CD14-positive monocyte (primary cell): Measurements from ENCODE around the gene SPINT3. TPM values are rescaled to one million over a fixed set of nuclear protein-coding genes. Genes with fewer than 3 reads are reported as not detected.

Experiments used
- DNase-seq, 3 donors: peaks; one replicate each; pipeline ENCODE4 v3.0.0-alpha.2; 2011 to 2022
- H2AFZ ChIP-seq: 2 replicates; pipeline ENCODE4 v1.6.0; 2012; ENCODE audit warnings: mild to moderate bottlenecking, low read depth, low read length, inconsistent platforms; ENCODE audit not compliant: insufficient read depth, poor library complexity, severe bottlenecking
- H3K27ac ChIP-seq, 2 donors: 1 replicate in 1 of 2; 2 replicates in 1 of 2; pipeline ENCODE4 v1.5.1; 2012 to 2013; ENCODE audit warnings: low read length in 2 of 2, control low read depth in 1 of 2, inconsistent platforms in 1 of 2, low read depth in 1 of 2, mild to moderate bottlenecking in 1 of 2
- H3K27me3 ChIP-seq, 2 donors: one replicate each; pipeline versions ENCODE4 v1.6.0 to v1.6.1; 2011 to 2013; ENCODE audit warnings: low read length in 2 of 2; ENCODE audit not compliant: control insufficient read depth in 2 of 2, insufficient read depth in 2 of 2
- H3K36me3 ChIP-seq, 2 donors: replicated peaks in 1 of 2; 1 replicate in 1 of 2; 2 replicates in 1 of 2; pipeline versions ENCODE4 v1.5.1 to v1.6.1; 2012 to 2013; ENCODE audit warnings: low read length in 2 of 2, control low read depth in 1 of 2, inconsistent platforms in 1 of 2, mild to moderate bottlenecking in 1 of 2; ENCODE audit not compliant: insufficient read depth in 2 of 2, control insufficient read depth in 1 of 2
- H3K4me1 ChIP-seq, 2 donors: 1 replicate in 1 of 2; 2 replicates in 1 of 2; pipeline versions ENCODE4 v1.5.1 to v1.6.1; 2012 to 2013; ENCODE audit warnings: low read length in 2 of 2, control low read depth in 1 of 2, inconsistent platforms in 1 of 2, mild to moderate bottlenecking in 1 of 2, moderate library complexity in 1 of 2; ENCODE audit not compliant: insufficient read depth in 2 of 2, control insufficient read depth in 1 of 2
- H3K4me2 ChIP-seq: replicated peaks from 2 replicates; pipeline ENCODE3; 2012; ENCODE audit warnings: low read length, moderate library complexity, mild to moderate bottlenecking; ENCODE audit not compliant: poor library complexity, severe bottlenecking; ENCODE audit errors: extremely low read depth
- H3K4me3 ChIP-seq, 3 experiments: fragments of 200-600 bp in 1 of 3; sonication (generic) in 1 of 3; replicated peaks in 1 of 3; 1 replicate in 2 of 3; 2 replicates in 1 of 3; pipeline ENCODE4 v1.5.1; 2011 to 2013; ENCODE audit warnings: low read length in 3 of 3, mild to moderate bottlenecking in 3 of 3, control low read depth in 2 of 3, low read depth in 2 of 3, inconsistent platforms in 1 of 3, moderate library complexity in 1 of 3
- H3K79me2 ChIP-seq: 2 replicates; pipeline ENCODE4 v1.6.0; 2012; ENCODE audit warnings: mild to moderate bottlenecking, control low read depth, inconsistent platforms, low read length, moderate library complexity; ENCODE audit not compliant: insufficient read depth
- H3K9ac ChIP-seq: 2 replicates; pipeline ENCODE4 v1.6.0; 2017; ENCODE audit warnings: low read length, mild to moderate bottlenecking; ENCODE audit not compliant: insufficient read depth, poor library complexity, severe bottlenecking
- H3K9me3 ChIP-seq, 2 donors: replicated peaks in 1 of 2; 1 replicate in 1 of 2; 2 replicates in 1 of 2; pipeline versions ENCODE4 v1.5.1 to v1.6.1; 2012 to 2013; ENCODE audit warnings: low read length in 2 of 2, control low read depth in 1 of 2; ENCODE audit not compliant: control insufficient read depth in 1 of 2, insufficient read depth in 1 of 2
- H4K20me1 ChIP-seq: 2 replicates; pipeline ENCODE4 v1.6.0; 2012; ENCODE audit warnings: mild to moderate bottlenecking, low read length, control low read depth, moderate library complexity; ENCODE audit not compliant: insufficient read depth
- H3K27ac Mint-ChIP-seq, 7 donors: one replicate each; pipeline ENCODE4 v1.8.0; 2020; ENCODE audit warnings: mild to moderate bottlenecking in 7 of 7, mixed read lengths in 7 of 7, moderate library complexity in 6 of 7, inconsistent platforms in 2 of 7
- H3K27me3 Mint-ChIP-seq, 3 donors: one replicate each; pipeline ENCODE4 v1.8.0; 2021 to 2022; ENCODE audit warnings: low read depth in 3 of 3, mild to moderate bottlenecking in 3 of 3, mixed read lengths in 3 of 3, moderate library complexity in 3 of 3, inconsistent platforms in 1 of 3
- H3K36me3 Mint-ChIP-seq, 2 donors: one replicate each; pipeline ENCODE4 v1.8.0; 2020; ENCODE audit warnings: mixed read lengths in 2 of 2, inconsistent platforms in 1 of 2, mild to moderate bottlenecking in 1 of 2
- H3K4me1 Mint-ChIP-seq: one replicate; pipeline ENCODE4 v1.8.0; 2020; ENCODE audit warnings: mild to moderate bottlenecking, mixed read lengths
- H3K4me3 Mint-ChIP-seq, 2 donors: one replicate each; pipeline ENCODE4 v1.8.0; 2020; ENCODE audit warnings: mild to moderate bottlenecking in 2 of 2, mixed read lengths in 2 of 2, moderate library complexity in 1 of 2
- H3K9me3 Mint-ChIP-seq, 7 donors: one replicate each; pipeline ENCODE4 v1.8.0; 2020 to 2022; ENCODE audit warnings: mixed read lengths in 7 of 7, mild to moderate bottlenecking in 6 of 7, moderate library complexity in 6 of 7, inconsistent platforms in 2 of 7
- CTCF ChIP-seq: fragments of 200-600 bp; IDR thresholded peaks from one replicate; pipeline ENCODE4 v1.8.0; 2022; ENCODE audit warnings: antibody characterized with exemption, mild to moderate bottlenecking
- WGBS: methylation state at CpG from one replicate; pipeline ENCODE4 v1.1.5; 2013; ENCODE audit warnings: missing lambda C conversion rate; ENCODE audit not compliant: insufficient coverage; 5-methylcytosine and 5-hydroxymethylcytosine counted together
- intact Hi-C, 2 donors: fragments of 100-400 bp; cut with micrococcal nuclease; formaldehyde crosslinking; loops; one replicate each; pipeline versions ENCODE4 v1.15.0 to v1.15.1; 2023
- polyA plus RNA-seq, 3 donors: library from polyadenylated mRNA; depleted of rRNA in 1 of 3; unstranded in 2 of 3; stranded (reverse) in 1 of 3; fragments of 300-500 nt in 2 of 3; fragments of >200 nt in 1 of 3; fragmentation: Illumina TruSeq in 2 of 3; gene quantifications; 1 replicate in 2 of 3; 2 replicates in 1 of 3; pipeline ENCODE4 v1.2.3, GENCODE V29; 2012 to 2021

Gene SPINT3
- polyA plus RNA-seq, 3 donors, result not detected

- Histone ChIP-seq H3K4me2 (no peak overlapping the region), H3K9ac (no peak overlapping the region), H3K27me3 (peaks cover 28 to 46% of the 10 kb centered on the region in 2 donors), H3K27ac (no peak overlapping the region), H2AFZ (no peak overlapping the region), H4K20me1 (no peaks in the 10 kb centered on the region), H3K36me3 (no peaks in the 10 kb centered on the region), H3K9me3 (peaks cover 0 to 18% of the 10 kb centered on the region in 2 donors), H3K4me3 (no peak overlapping the region), H3K79me2 (no peaks in the 10 kb centered on the region), H3K4me1 (peaks cover 16 to 17% of the 10 kb centered on the region in 2 donors)
- no peak for DNase-seq
- Mint-ChIP-seq H3K36me3 (peaks cover 0 to 11% of the 10 kb centered on the region in 2 donors), H3K27me3 (peaks cover 42 to 48% (median 45%) of the 10 kb centered on the region in 3 donors), H3K9me3 (peaks cover 0 to 15% (median 4%) of the 10 kb centered on the region in 7 donors), H3K27ac (no peak overlapping the region), H3K4me3 (no peak overlapping the region), H3K4me1 (peaks cover 21% of the 10 kb centered on the region)
- no CpG with 5 or more reads among the region's 6 CpGs for WGBS
- intact Hi-C loops, result no loop called here
- TF ChIP-seq CTCF, result no peak
These were observed 48.2 kb downstream of the SPINT3 start for GRCh38 chr20:45467172-45467571.

GRCh38 chr20:45465491-45466266 is 49.7 kb downstream of the SPINT3 start:
- H3K4me1 Mint-ChIP-seq, result peaks cover 16% of the 10 kb centered on the region
- H3K4me1 ChIP-seq, result peaks cover 13 to 15% of the 10 kb centered on the region in 2 donors
- no peak overlapping the region for H3K27ac Mint-ChIP-seq
- intact Hi-C loops, result no loop called here
- no peaks in the 10 kb centered on the region for H4K20me1 ChIP-seq
- no peak overlapping the region for H3K4me3 ChIP-seq
- peaks cover 15 to 32% of the 10 kb centered on the region in 2 donors for H3K27me3 ChIP-seq
- peak overlapping the region in 1 of 2 donors; percentile 7 for H3K4me3 Mint-ChIP-seq
- WGBS, result no CpG with 5 or more reads among the region's 1 CpG
- H3K9me3 Mint-ChIP-seq, result peaks cover 0 to 10% (median 0%) of the 10 kb centered on the region in 7 donors
- H3K27me3 Mint-ChIP-seq, result peaks cover 27 to 33% (median 30%) of the 10 kb centered on the region in 3 donors
- no peaks in the 10 kb centered on the region for H3K36me3 ChIP-seq
- H3K9ac ChIP-seq, result no peak overlapping the region
- no peak overlapping the region for H3K4me2 ChIP-seq
- H3K27ac ChIP-seq, result no peak overlapping the region
- no peak overlapping the region for H2AFZ ChIP-seq
- no peaks in the 10 kb centered on the region for H3K79me2 ChIP-seq
- DNase-seq, result peak in 2 of 3 donors; percentile 9 to 36
- H3K36me3 Mint-ChIP-seq, result peaks cover 0 to 7% of the 10 kb centered on the region in 2 donors
- peaks cover 0 to 8% of the 10 kb centered on the region in 2 donors for H3K9me3 ChIP-seq
- no peak for TF ChIP-seq CTCF
